HG03565 (cell line): Measurements from ENCODE around the gene MROH2B.

Source experiments
- ATAC-seq: cut with Tn5 transposase; IDR thresholded peaks from one replicate; pipeline ENCODE4 v1.9.1; 2021; ENCODE audit warnings: mild to moderate bottlenecking, moderate library complexity; ENCODE audit not compliant: unreplicated experiment

Gene MROH2B

GRCh38 chr5:41071242-41071641, at the start of gene MROH2B:
Gene MROH2B (minus strand): TSS chr5:41071342. CDS start chr5:41070852, 490 bp downstream.
- no peak for ATAC-seq

GRCh38 chr5:41120600-41120999, 49.5 kb upstream of the MROH2B start:
- ATAC-seq = no peak

- ATAC-seq = no peak
Measured at GRCh38 chr5:41118177-41118576, 47.0 kb upstream of the MROH2B start.

GRCh38 chr5:41115281-41115680, 44.1 kb upstream of the MROH2B start:
- ATAC-seq = no peak

- no peak for ATAC-seq
Measured at GRCh38 chr5:41112486-41113455, 41.6 kb upstream of the MROH2B start.

GRCh38 chr5:41109186-41109585, 38.0 kb upstream of the MROH2B start:
- ATAC-seq = no peak

- ATAC-seq = no peak
Measured at GRCh38 chr5:41102341-41102740, 31.2 kb upstream of the MROH2B start.

GRCh38 chr5:41097642-41098041, 26.5 kb upstream of the MROH2B start:
- ATAC-seq = peak; percentile 53

- ATAC-seq = no peak
Measured at GRCh38 chr5:41095324-41096101, 24.4 kb upstream of the MROH2B start.

GRCh38 chr5:41094871-41095270, 23.7 kb upstream of the MROH2B start:
- no peak for ATAC-seq

GRCh38 chr5:41093803-41094202, 22.7 kb upstream of the MROH2B start:
- no peak for ATAC-seq

- ATAC-seq = no peak
Measured at GRCh38 chr5:41087461-41087860, 16.3 kb upstream of the MROH2B start.

- ATAC-seq = no peak
Measured at GRCh38 chr5:41083306-41083705, 12.2 kb upstream of the MROH2B start.

- no peak for ATAC-seq
Measured at GRCh38 chr5:41071975-41072374, 833 bp upstream of the MROH2B start.

GRCh38 chr5:41067714-41068568, 3.2 kb downstream of the MROH2B start:
- ATAC-seq = no peak

- ATAC-seq = no peak
Measured at GRCh38 chr5:41065691-41066335, 5.3 kb downstream of the MROH2B start.

GRCh38 chr5:41057940-41058339, 13.2 kb downstream of the MROH2B start:
- no peak for ATAC-seq

- ATAC-seq = no peak
Measured at GRCh38 chr5:41057231-41057630, 13.9 kb downstream of the MROH2B start.

GRCh38 chr5:41048986-41049385, 22.2 kb downstream of the MROH2B start:
- no peak for ATAC-seq

- ATAC-seq = no peak
Measured at GRCh38 chr5:41043109-41043747, 27.9 kb downstream of the MROH2B start.
